Mesendoderm (in vitro differentiated cells): ENCODE data around the gene CFC1.
"Not testable (repeated sequence)": the region's sequence is repeated elsewhere in the genome, so short reads cannot be mapped to it uniquely, and the experiment has no call there.

Source experiments
- DNase-seq: peaks from one replicate; pipeline ENCODE4 v3.0.0; 2013
- H2AK5ac ChIP-seq: 2 replicates; pipeline ENCODE4 v1.6.1; 2013; ENCODE audit warnings: low read length, inconsistent platforms
- H2BK120ac ChIP-seq: 2 replicates; pipeline ENCODE4 v1.6.1; 2013; ENCODE audit warnings: low read depth, mild to moderate bottlenecking, low read length, moderate library complexity, mixed read lengths
- H2BK15ac ChIP-seq: replicated peaks from 2 replicates; pipeline ENCODE4 v1.6.1; 2013; ENCODE audit warnings: low read depth, mild to moderate bottlenecking, moderate library complexity
- H2BK5ac ChIP-seq: 2 replicates; pipeline ENCODE4 v1.6.1; 2013; ENCODE audit warnings: low read length, inconsistent platforms
- H3K18ac ChIP-seq: 2 replicates; pipeline ENCODE4 v1.6.1; 2013; ENCODE audit warnings: mild to moderate bottlenecking, low read length, mixed read lengths
- H3K23ac ChIP-seq: one replicate; pipeline ENCODE4 v1.6.1; 2013; ENCODE audit warnings: low read length
- H3K27ac ChIP-seq: 2 replicates; pipeline ENCODE4 v1.5.1; 2013; ENCODE audit warnings: low read depth, mild to moderate bottlenecking, inconsistent platforms, low read length, moderate library complexity
- H3K27me3 ChIP-seq: 2 replicates; pipeline ENCODE4 v1.6.1; 2013; ENCODE audit warnings: low read length, control low read depth, mild to moderate bottlenecking, inconsistent platforms; ENCODE audit not compliant: insufficient read depth, poor library complexity
- H3K36me3 ChIP-seq: 2 replicates; pipeline ENCODE4 v1.6.1; 2013; ENCODE audit warnings: low read length, inconsistent platforms; ENCODE audit not compliant: control insufficient read depth, insufficient read depth
- H3K4ac ChIP-seq: one replicate; pipeline ENCODE4 v1.6.1; 2013; ENCODE audit warnings: low read depth, mild to moderate bottlenecking, low read length, moderate library complexity
- H3K4me1 ChIP-seq: 2 replicates; pipeline ENCODE4 v1.6.1; 2013; ENCODE audit warnings: low read depth, low read length, inconsistent platforms; ENCODE audit not compliant: control insufficient read depth
- H3K4me2 ChIP-seq: 2 replicates; pipeline ENCODE4 v1.6.1; 2013; ENCODE audit warnings: low read length
- H3K4me3 ChIP-seq: 2 replicates; pipeline ENCODE4 v1.5.1; 2013; ENCODE audit warnings: mild to moderate bottlenecking, low read length
- H3K56ac ChIP-seq: one replicate; pipeline ENCODE4 v1.6.1; 2013; ENCODE audit warnings: low read length
- H3K79me1 ChIP-seq: 2 replicates; pipeline ENCODE4 v1.6.1; 2013; ENCODE audit warnings: low read length, inconsistent platforms
- H3K79me2 ChIP-seq: 2 replicates; pipeline ENCODE4 v1.6.1; 2013; ENCODE audit warnings: mild to moderate bottlenecking, low read length; ENCODE audit not compliant: control insufficient read depth, insufficient read depth
- H3K9ac ChIP-seq: 2 replicates; pipeline ENCODE4 v1.6.1; 2013; ENCODE audit warnings: low read length, inconsistent platforms
- H4K5ac ChIP-seq: one replicate; pipeline ENCODE4 v1.6.1; 2013; ENCODE audit warnings: low read length
- H4K8ac ChIP-seq: one replicate; pipeline ENCODE4 v1.6.1; 2013; ENCODE audit warnings: low read depth, mild to moderate bottlenecking, control low read depth, low read length, moderate library complexity
- WGBS: extraction: QIAGEN DNeasy Blood & Tissue Kit; methylation state at CpG from one replicate; pipeline ENCODE4 v1.1.7; 2013; ENCODE audit warnings: low lambda C conversion rate, missing lambda C conversion rate; ENCODE audit not compliant: insufficient coverage; ENCODE audit errors: extremely low coverage; 5-methylcytosine and 5-hydroxymethylcytosine counted together

CFC1 gene

DNA sequence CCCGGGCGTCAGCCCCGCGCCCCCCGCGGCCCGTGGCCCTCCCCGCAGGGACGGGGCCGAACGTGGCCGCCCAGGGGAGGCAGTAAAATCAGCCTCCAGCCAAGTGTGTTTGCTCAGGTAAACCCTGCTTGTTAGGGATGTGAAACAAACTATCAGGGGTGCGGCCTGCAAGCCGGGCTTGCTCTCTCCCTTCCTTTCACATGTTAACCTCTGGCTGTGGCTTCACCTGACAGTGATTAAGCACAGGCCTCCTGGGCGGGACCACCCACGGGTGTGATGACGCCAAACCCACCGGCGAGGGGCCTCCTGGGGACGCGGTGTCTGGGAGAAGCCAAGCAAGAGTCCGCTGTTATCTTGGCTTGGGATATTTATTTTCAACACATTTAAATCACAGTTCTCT lies 1.4 kb downstream of the CFC1 start:
- no CpG with 5 or more reads among the region's 22 CpGs for WGBS
- H3K36me3 ChIP-seq, H3K4me1 ChIP-seq, H3K4ac ChIP-seq, H3K79me2 ChIP-seq, H3K9ac ChIP-seq, H3K18ac ChIP-seq, H2AK5ac ChIP-seq, DNase-seq, H3K56ac ChIP-seq, H4K5ac ChIP-seq, H3K27ac ChIP-seq, H3K4me3 ChIP-seq, H2BK5ac ChIP-seq, H2BK120ac ChIP-seq, H3K4me2 ChIP-seq, H3K27me3 ChIP-seq, H4K8ac ChIP-seq, H2BK15ac ChIP-seq, H3K23ac ChIP-seq, H3K79me1 ChIP-seq: not testable (repeated sequence)

GRCh38 chr2:130596757-130597156 lies 2.6 kb downstream of the CFC1 start:
- no CpG with 5 or more reads among the region's 6 CpGs for WGBS

DNA sequence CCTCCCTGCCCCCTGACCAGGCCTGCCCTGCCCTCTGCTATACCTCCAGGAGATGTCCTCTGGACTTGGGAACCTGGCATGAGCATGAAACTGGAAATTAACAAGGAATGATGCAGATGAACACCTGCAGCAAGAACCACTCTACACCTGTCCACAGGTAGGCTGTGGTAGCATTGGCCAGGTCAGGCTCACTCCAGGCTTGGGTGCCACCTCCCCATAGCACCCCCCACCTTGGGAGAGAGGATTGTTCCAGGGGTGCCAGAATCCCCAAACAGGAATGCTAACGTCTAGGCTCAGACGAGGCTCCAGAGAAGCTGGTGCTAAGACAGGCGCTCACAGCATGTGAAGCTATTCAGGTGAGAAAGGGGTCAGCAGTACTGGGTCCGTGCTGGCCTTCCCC lies 5.4 kb downstream of the CFC1 start:
- H2BK15ac ChIP-seq: not testable (repeated sequence)

More at GRCh38 chr2:130596757-130597156, 2.6 kb downstream of the CFC1 start:
- H2BK120ac ChIP-seq, H2BK15ac ChIP-seq, H3K4me1 ChIP-seq, H2AK5ac ChIP-seq, H3K27ac ChIP-seq, H3K4me2 ChIP-seq, H3K9ac ChIP-seq, H3K56ac ChIP-seq, H3K23ac ChIP-seq, H3K27me3 ChIP-seq, H3K36me3 ChIP-seq, DNase-seq, H3K79me1 ChIP-seq, H3K4me3 ChIP-seq, H3K18ac ChIP-seq, H3K4ac ChIP-seq, H3K79me2 ChIP-seq, H4K5ac ChIP-seq, H4K8ac ChIP-seq, H2BK5ac ChIP-seq: not testable (repeated sequence)

GRCh38 chr2:130592791-130593414 lies 6.5 kb downstream of the CFC1 start:
- H3K56ac ChIP-seq, H3K4me2 ChIP-seq, H2AK5ac ChIP-seq, H3K9ac ChIP-seq, H3K36me3 ChIP-seq, H3K79me2 ChIP-seq, H4K8ac ChIP-seq, H3K4ac ChIP-seq, H3K23ac ChIP-seq, H3K27ac ChIP-seq, H3K27me3 ChIP-seq, H2BK120ac ChIP-seq, H3K4me3 ChIP-seq, H3K18ac ChIP-seq, H3K4me1 ChIP-seq, H4K5ac ChIP-seq, H2BK15ac ChIP-seq, H3K79me1 ChIP-seq, H2BK5ac ChIP-seq, DNase-seq: not testable (repeated sequence)
- no CpG with 5 or more reads among the region's 40 CpGs for WGBS

More for the DNA sequence above, 5.4 kb downstream of the CFC1 start:
- H2BK120ac ChIP-seq, H3K9ac ChIP-seq, H3K27ac ChIP-seq, H3K56ac ChIP-seq, H3K4me1 ChIP-seq, H3K79me1 ChIP-seq, DNase-seq, H2AK5ac ChIP-seq, H3K18ac ChIP-seq, H4K5ac ChIP-seq, H4K8ac ChIP-seq, H3K27me3 ChIP-seq, H3K23ac ChIP-seq, H3K4me3 ChIP-seq, H2BK5ac ChIP-seq, H3K36me3 ChIP-seq, H3K4me2 ChIP-seq, H3K4ac ChIP-seq, H3K79me2 ChIP-seq: not testable (repeated sequence)
- no CpG with 5 or more reads among the region's 4 CpGs for WGBS

GRCh38 chr2:130590842-130591359 lies 8.5 kb downstream of the CFC1 start:
- not testable (repeated sequence) for H3K27me3 ChIP-seq, DNase-seq, H3K23ac ChIP-seq, H3K79me2 ChIP-seq, H3K9ac ChIP-seq, H3K27ac ChIP-seq, H3K4me1 ChIP-seq, H3K4me2 ChIP-seq, H2AK5ac ChIP-seq, H4K5ac ChIP-seq, H2BK15ac ChIP-seq, H2BK5ac ChIP-seq, H3K18ac ChIP-seq, H2BK120ac ChIP-seq, H3K79me1 ChIP-seq, H3K36me3 ChIP-seq, H3K4ac ChIP-seq, H3K56ac ChIP-seq, H3K4me3 ChIP-seq, H4K8ac ChIP-seq
- no CpG with 5 or more reads among the region's 7 CpGs for WGBS
